ENCODE measurements around the gene SBF2.

The SBF2 gene

GRCh38 chr11:9736365-9736764, 557.7 kb downstream of the SBF2 start:
- DNase-seq = no peak

DNA sequence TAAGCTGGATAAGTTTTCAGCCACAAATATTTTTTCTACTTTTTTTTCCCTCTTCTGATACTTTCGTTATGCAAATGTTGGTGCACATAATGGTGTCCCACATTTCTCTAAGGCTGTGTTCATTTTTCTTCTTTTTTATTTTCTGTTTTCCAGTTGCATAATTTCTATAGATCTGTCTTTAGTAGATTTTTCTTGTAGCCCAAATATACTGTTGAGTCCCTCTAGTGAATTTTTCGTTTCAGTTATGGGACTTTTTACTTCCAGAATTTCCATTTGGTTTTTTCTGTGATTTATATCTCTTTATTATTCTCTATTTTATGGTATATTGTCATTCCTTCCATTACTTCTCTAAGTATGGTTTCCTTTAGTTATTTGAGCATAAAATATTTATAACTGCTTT, 558.1 kb downstream of the SBF2 start:
- DNase-seq = no peak

- no peak for DNase-seq
Observed at GRCh38 chr11:9735236-9735635, 558.8 kb downstream of the SBF2 start.

GRCh38 chr11:9733212-9733611, 560.8 kb downstream of the SBF2 start:
- DNase-seq = no peak

GRCh38 chr11:9732453-9732852, 561.6 kb downstream of the SBF2 start:
- DNase-seq = no peak

DNA sequence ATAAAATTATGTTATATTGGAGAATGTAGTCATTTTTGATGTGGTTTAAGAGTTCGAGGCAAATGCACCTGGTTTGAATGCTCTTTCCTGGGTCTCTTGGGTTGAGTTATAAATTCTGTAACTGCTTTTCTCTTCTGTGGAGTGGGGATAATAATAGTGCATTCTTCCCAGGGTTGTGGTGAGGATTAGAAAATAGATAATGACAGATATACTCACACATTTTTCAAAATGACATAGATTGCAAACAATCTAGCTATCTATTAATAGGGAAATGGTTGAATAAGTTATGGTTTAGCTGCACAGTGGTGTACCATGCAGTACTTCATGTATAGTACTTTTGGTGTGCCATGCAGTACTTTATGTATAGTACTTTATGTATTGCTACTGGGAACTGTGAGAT, 562.8 kb downstream of the SBF2 start:
- DNase-seq = no peak

Measured in activated CD4-positive, CD25-positive, alpha-beta regulatory T cell (primary cell).